GM18868 (cell line): ENCODE data around the gene TNFAIP3.
A peak's percentile ranks its signal among the peaks of the same experiment; 100 is the strongest.
"Not testable (repeated sequence)": the region's sequence is repeated elsewhere in the genome, so short reads cannot be mapped to it uniquely, and the experiment has no call there.

Source experiments
- ATAC-seq: cut with Tn5 transposase; IDR thresholded peaks from one replicate; pipeline ENCODE4 v1.9.1; 2021; ENCODE audit warnings: mild to moderate bottlenecking, moderate library complexity; ENCODE audit not compliant: unreplicated experiment

Gene TNFAIP3

GRCh38 chr6:137877113-137877512 lies 10.1 kb downstream of the TNFAIP3 start:
- no peak for ATAC-seq

GRCh38 chr6:137877606-137878005 lies 10.5 kb downstream of the TNFAIP3 start:
- no peak for ATAC-seq

GRCh38 chr6:137878029-137878428 lies 11.0 kb downstream of the TNFAIP3 start:
- ATAC-seq: no peak

GRCh38 chr6:137878486-137879285 lies 11.6 kb downstream of the TNFAIP3 start:
- no peak for ATAC-seq

GRCh38 chr6:137879299-137879698 lies 12.2 kb downstream of the TNFAIP3 start:
- ATAC-seq: no peak

- ATAC-seq: no peak
Observed at GRCh38 chr6:137879885-137880745, 13.1 kb downstream of the TNFAIP3 start.

- ATAC-seq: no peak
Observed at GRCh38 chr6:137880746-137881521, 13.9 kb downstream of the TNFAIP3 start.

GRCh38 chr6:137881522-137881886 lies 14.4 kb downstream of the TNFAIP3 start:
- ATAC-seq: no peak

- no peak for ATAC-seq
Observed at GRCh38 chr6:137882225-137882961, 15.3 kb downstream of the TNFAIP3 start.

GRCh38 chr6:137883400-137884148 lies 16.5 kb downstream of the TNFAIP3 start:
- peak; percentile 28 for ATAC-seq

GRCh38 chr6:137884149-137884909 lies 17.3 kb downstream of the TNFAIP3 start:
- ATAC-seq: peak; percentile 10

GRCh38 chr6:137884910-137885229 lies 17.8 kb downstream of the TNFAIP3 start:
- not testable (repeated sequence) for ATAC-seq

GRCh38 chr6:137886226-137886625 lies 19.2 kb downstream of the TNFAIP3 start:
- ATAC-seq: not testable (repeated sequence)

GRCh38 chr6:137890983-137891537 lies 24.0 kb downstream of the TNFAIP3 start:
- no peak for ATAC-seq

GRCh38 chr6:137892271-137892708 lies 25.2 kb downstream of the TNFAIP3 start:
- ATAC-seq: no peak

GRCh38 chr6:137893181-137893580 lies 26.1 kb downstream of the TNFAIP3 start:
- ATAC-seq: no peak

- no peak for ATAC-seq
Observed at GRCh38 chr6:137893726-137894125, 26.7 kb downstream of the TNFAIP3 start.

GRCh38 chr6:137894378-137894777 lies 27.3 kb downstream of the TNFAIP3 start:
- ATAC-seq: not testable (repeated sequence)
